Coronary artery (tissue), 2 donors: ENCODE data around the gene DPF3.

Source experiments
- DNase-seq: peaks from one replicate; pipeline ENCODE4 v3.0.0-alpha.2; 2017; ENCODE audit warnings: low spot score
- H3K27ac ChIP-seq, 2 donors: fragments of 200-600 bp; sonication (generic); one replicate each; pipeline ENCODE4 v1.5.1; 2016 to 2019
- H3K4me3 ChIP-seq: fragments of 200-600 bp; sonication (generic); 2 replicates; pipeline ENCODE4 v1.5.1; 2016; ENCODE audit warnings: mild to moderate bottlenecking, moderate library complexity
- TF ChIP-seq, protein P1 (sequence below): fragments of 200-600 bp; sonication (generic); IDR thresholded peaks from one replicate; pipeline ENCODE4 v1.5.1; 2019; ENCODE audit warnings: antibody characterized with exemption

Gene DPF3

DNA sequence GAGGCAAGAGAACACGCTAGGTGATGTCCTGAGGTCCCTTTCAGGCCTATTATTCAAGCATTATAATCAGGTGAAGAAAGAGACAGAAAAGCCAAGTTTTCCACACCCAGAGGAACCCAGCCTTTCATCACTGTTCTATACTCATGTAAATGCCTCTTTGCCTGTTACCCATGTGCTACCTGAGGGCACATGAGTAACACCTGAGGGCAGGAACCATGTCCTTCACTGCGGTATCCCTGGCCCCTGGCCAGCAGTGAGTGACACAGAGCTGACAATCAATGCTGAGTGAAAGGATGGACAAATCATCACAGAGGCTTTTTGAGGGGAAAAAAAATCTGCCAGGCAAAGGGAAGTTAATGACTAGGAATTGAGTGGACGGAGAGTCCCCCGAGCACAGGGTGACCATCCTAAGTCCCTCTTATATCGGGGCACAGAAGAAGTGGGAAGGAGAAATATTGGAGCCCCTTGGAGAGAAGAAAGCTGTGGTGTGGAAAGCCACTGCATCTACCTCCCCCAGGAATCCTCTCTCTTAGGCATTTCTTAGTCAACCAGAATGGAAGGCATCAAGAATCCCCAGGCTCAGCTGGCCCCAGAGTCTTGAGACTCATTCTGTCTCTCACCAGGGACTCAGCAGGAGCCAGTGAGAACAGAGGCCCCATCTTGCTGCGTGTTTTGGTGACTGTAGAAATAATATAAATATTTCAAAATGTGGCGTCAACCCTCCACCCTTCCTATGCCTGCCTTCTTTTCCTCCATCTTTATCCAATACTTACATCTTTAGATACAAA lies 212.9 kb downstream of the DPF3 start:
- Histone ChIP-seq H3K27ac (no peak overlapping the region), H3K4me3 (no peak overlapping the region)
- no peak for DNase-seq
- TF ChIP-seq, protein P1, sequence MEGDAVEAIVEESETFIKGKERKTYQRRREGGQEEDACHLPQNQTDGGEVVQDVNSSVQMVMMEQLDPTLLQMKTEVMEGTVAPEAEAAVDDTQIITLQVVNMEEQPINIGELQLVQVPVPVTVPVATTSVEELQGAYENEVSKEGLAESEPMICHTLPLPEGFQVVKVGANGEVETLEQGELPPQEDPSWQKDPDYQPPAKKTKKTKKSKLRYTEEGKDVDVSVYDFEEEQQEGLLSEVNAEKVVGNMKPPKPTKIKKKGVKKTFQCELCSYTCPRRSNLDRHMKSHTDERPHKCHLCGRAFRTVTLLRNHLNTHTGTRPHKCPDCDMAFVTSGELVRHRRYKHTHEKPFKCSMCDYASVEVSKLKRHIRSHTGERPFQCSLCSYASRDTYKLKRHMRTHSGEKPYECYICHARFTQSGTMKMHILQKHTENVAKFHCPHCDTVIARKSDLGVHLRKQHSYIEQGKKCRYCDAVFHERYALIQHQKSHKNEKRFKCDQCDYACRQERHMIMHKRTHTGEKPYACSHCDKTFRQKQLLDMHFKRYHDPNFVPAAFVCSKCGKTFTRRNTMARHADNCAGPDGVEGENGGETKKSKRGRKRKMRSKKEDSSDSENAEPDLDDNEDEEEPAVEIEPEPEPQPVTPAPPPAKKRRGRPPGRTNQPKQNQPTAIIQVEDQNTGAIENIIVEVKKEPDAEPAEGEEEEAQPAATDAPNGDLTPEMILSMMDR = no peak

DNA sequence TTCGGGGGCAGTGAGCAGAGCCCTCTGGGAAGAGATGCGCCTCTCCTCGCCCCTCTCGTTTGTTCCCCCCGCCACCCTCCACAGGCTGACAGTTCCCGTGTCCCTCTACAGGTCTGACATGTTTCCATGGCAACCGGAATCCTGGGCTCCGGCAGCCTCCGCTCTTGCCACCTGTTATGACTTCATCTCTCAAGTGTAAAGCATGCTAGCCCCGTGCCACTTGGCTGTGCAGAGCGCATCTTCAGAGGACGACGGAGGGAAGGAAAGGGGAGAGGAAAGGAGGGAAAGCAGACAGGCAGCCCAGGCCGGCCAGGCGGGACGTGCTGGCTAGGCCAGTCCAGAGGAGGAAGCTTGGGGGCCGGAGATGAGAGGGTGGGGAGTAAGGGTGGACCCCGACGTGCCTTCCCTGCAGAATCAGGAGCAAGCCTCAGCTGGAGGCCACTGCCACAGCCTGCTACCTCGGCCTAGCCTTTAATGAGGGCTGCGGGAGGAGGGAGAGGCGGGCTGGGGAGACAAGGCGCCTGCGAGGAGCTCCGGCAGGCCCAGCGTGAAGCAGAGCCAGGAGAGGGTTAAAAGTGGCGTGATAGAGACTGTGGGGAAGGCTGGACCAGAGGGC lies 214.3 kb downstream of the DPF3 start:
- TF ChIP-seq, protein P1 = no peak
- no peak for DNase-seq
- Histone ChIP-seq H3K4me3 (no peak overlapping the region), H3K27ac (no peak overlapping the region)

DNA sequence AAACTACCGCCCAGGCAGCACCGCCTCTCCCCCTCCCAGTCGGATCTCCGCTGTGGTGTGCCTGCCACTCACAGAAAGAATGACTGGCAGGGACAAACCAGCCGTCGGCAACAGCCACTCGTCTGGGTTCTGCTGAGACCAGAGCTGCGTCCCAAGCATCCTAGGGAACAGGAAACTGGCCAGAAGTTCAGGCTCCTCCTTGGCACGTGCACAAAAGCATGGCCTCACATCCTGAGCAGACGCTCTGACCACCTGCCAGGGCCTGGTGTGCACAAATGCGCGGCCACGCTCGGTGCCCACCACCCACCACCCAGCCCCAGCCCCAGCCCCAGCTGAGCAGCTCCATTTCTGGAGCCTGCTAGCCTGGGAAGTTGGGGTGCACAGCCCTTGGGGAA lies 214.8 kb downstream of the DPF3 start:
- no peak for DNase-seq
- TF ChIP-seq, protein P1 = no peak
- Histone ChIP-seq H3K4me3 (no peak overlapping the region), H3K27ac (no peak overlapping the region)

- DNase-seq = no peak
- H3K4me3 ChIP-seq = no peak overlapping the region
- no peak overlapping the region for H3K27ac ChIP-seq
- TF ChIP-seq, protein P1 = no peak
These were observed 215.5 kb downstream of the DPF3 start for GRCh38 chr14:72678356-72678755.

DNA sequence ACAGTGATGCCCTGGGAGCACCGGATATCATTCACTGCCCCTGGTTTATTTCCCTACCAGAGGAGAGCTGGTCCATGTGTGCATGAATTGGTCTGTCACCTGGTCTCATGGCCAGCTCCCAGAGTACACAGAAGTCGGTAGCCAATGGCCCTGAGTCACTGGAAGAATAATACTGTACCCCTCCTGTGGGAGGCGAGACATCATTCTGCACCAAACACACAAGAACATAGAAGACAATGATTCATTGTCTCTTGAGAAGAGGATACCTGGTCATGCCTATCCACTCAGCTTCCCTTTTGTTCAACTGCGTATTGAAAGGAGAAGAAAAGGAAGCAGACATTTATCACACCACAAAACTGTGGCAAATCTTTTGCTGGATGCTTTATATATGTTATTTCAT lies 216.2 kb downstream of the DPF3 start:
- no peak overlapping the region for H3K27ac ChIP-seq
- DNase-seq = no peak
- no peak overlapping the region for H3K4me3 ChIP-seq
- TF ChIP-seq, protein P1 = no peak

DNA sequence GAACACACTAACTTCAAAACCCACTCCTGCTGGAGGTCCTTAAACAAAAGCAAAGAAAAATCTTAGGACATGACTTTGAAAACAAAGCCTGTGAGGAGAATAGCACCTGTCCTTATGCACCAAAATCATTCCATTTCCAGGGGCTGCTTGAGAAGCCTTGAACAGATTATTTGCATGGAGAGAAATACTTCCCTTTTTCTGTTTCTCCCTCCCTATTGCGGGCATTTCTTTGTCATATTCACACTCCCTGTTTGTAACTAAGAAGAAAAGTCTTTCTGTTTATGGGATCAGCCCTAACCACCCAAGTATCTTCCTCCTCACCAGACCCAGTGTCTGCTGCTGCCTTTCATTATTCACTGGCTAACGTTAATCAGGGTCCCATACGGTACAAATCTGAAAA lies 218.8 kb downstream of the DPF3 start:
- no peak for DNase-seq
- H3K4me3 ChIP-seq = no peak overlapping the region
- TF ChIP-seq, protein P1 = no peak
- no peak overlapping the region for H3K27ac ChIP-seq

- DNase-seq = no peak
- TF ChIP-seq, protein P1 = no peak
- H3K27ac ChIP-seq = no peak overlapping the region
- H3K4me3 ChIP-seq = no peak overlapping the region
These were observed 220.7 kb downstream of the DPF3 start for GRCh38 chr14:72673179-72673578.
